Activated naive CD4-positive, alpha-beta T cell treated with anti-CD3 and anti-CD28 coated beads for 36 hours (primary cell): Measurements from ENCODE around the gene MAP3K19. TPM values are rescaled to one million over a fixed set of nuclear protein-coding genes. Genes with fewer than 3 reads are reported as not detected.
A peak's percentile ranks its signal among the peaks of the same experiment; 100 is the strongest.

Experiments
- CTCF ChIA-PET: fragments of 350-600 bp; sonication (Branson Sonifier 250); formaldehyde crosslinking; loops from one replicate; lab custom pipeline; 2021; ENCODE audit warnings: antibody characterized with exemption; lab: Charles Lee
- DNase-seq: peaks from one replicate; pipeline ENCODE4 v3.0.0-alpha.2; 2020
- H3K27ac Mint-ChIP-seq: one replicate; pipeline ENCODE4 v1.8.0; 2021; ENCODE audit warnings: mild to moderate bottlenecking, mixed read lengths
- H3K27me3 Mint-ChIP-seq: one replicate; pipeline ENCODE4 v1.8.0; 2021; ENCODE audit warnings: low read depth, mixed read lengths
- H3K36me3 Mint-ChIP-seq: one replicate; pipeline ENCODE4 v1.8.0; 2021; ENCODE audit warnings: low read depth, mixed read lengths
- H3K4me1 Mint-ChIP-seq: one replicate; pipeline ENCODE4 v1.8.0; 2021; ENCODE audit warnings: low read depth, mixed read lengths
- H3K4me3 Mint-ChIP-seq: one replicate; pipeline ENCODE4 v1.8.0; 2021; ENCODE audit warnings: mild to moderate bottlenecking, moderate library complexity, mixed read lengths
- H3K9me3 Mint-ChIP-seq: one replicate; pipeline ENCODE4 v1.8.0; 2021; ENCODE audit warnings: mixed read lengths
- intact Hi-C: fragments of 100-400 bp; cut with micrococcal nuclease; formaldehyde crosslinking; loops from one replicate; pipeline ENCODE4 v1.15.1; 2023
- total RNA-seq, 2 experiments: library from RNA; stranded (reverse); gene quantifications; one replicate each; pipeline ENCODE4 v1.2.3, GENCODE V29; 2021

Gene MAP3K19
- total RNA-seq, 2 experiments from 2014 or later: not detected

DNA sequence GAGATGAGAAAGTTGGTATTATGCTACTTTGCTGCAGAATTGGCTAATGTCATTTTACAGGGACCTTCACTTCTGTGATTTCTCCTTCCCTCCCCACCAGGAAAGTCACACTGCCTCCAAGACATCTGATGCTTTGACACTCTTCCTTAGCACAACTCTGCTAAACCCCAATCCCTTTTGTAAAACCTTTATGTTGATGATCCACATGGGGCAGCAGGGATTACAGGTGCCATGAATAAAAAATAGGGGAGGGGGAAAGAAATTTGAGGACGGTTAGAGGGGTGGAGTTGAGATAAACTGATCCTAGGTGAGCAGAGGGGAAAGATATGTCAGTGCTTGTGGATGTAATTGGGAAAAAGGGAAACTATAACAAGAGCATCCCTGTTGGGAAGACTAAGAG, 102.3 kb downstream of the MAP3K19 start:
- CTCF ChIA-PET: interaction anchor here (0.6 kb wide), 1 partner anchor 12 kb away, joined by 3 read pairs; no protein-coding TSS in a partner anchor
- intact Hi-C loops: no loop called here
- Mint-ChIP-seq H3K27me3 (no peaks in the 10 kb centered on the region), H3K4me3 (no peak overlapping the region), H3K9me3 (no peaks in the 10 kb centered on the region), H3K4me1 (peaks cover 38% of the 10 kb centered on the region), H3K27ac (peak overlapping the region; percentile 1), H3K36me3 (peaks cover 34% of the 10 kb centered on the region)
- DNase-seq: no peak

DNA sequence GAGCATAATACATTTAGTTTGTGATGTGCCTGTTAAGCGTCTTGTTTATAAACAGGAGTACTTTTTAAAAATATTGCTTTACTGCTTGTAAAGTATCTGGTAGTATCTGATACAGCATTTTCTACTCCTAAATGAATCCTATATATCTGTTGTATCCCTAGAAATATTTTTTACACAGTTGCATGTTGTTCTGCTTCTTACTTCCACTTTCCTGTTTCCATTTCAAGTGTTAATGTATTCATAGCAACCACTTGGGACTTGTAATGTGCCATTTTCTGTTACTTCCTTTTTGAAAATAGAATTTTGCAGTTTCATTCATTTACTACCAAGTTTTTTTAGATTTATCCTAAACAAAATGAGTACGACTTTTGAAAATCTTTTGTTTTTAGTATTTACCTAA, 103.7 kb downstream of the MAP3K19 start:
- Mint-ChIP-seq H3K4me3 (no peak overlapping the region), H3K27ac (no peak overlapping the region), H3K36me3 (peaks cover 38% of the 10 kb centered on the region), H3K9me3 (no peaks in the 10 kb centered on the region), H3K4me1 (peaks cover 32% of the 10 kb centered on the region), H3K27me3 (no peaks in the 10 kb centered on the region)
- DNase-seq: no peak
- CTCF ChIA-PET: no interaction called here
- intact Hi-C loops: no loop called here

DNA sequence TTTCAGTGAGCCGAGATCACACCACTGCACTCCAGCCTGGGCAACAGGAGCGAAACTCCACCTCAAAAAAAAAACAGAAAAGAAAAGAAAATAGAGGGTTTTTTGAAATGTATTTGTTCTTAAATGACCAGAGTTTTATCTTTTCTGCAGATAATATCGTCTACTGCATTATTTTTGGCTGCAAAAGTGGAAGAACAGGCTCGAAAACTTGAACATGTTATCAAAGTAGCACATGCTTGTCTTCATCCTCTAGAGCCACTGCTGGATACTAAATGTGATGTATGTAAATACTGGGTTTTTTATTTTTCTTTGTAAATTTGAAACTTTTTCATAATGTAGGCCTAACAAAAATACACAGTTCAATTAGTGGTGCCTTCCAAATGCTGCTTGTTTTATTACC, 110.6 kb downstream of the MAP3K19 start:
- intact Hi-C loops: no loop called here
- DNase-seq: no peak
- Mint-ChIP-seq H3K36me3 (peaks cover 27% of the 10 kb centered on the region), H3K4me1 (peaks cover 50% of the 10 kb centered on the region), H3K27me3 (no peaks in the 10 kb centered on the region), H3K27ac (no peak overlapping the region), H3K9me3 (no peaks in the 10 kb centered on the region), H3K4me3 (no peak overlapping the region)
- CTCF ChIA-PET: interaction anchor here (0.8 kb wide), 1 partner anchor 14 kb away, joined by 3 read pairs; no protein-coding TSS in a partner anchor

DNA sequence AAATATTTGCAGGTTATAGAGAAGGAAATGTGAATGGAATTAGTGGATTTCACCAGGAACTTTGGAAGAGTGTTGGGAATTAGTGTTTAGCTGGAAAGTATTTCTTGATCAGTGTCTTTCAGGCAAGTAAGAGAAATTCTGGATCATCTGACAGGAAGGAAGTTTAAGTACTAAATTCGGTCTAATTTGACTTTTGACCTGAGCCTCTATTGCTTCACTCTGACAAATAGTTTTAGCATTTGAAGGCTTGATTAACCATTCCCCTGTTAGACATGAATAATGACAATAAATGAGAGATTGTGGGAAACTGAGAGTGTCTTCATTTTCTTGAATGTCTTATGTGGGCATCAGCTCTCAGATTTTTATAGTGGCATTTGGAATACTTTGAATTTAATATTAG, 112.6 kb downstream of the MAP3K19 start:
- intact Hi-C loops: no loop called here
- H3K4me3 Mint-ChIP-seq: no peak overlapping the region
- no peaks in the 10 kb centered on the region for H3K9me3 Mint-ChIP-seq
- DNase-seq: no peak
- no peaks in the 10 kb centered on the region for H3K27me3 Mint-ChIP-seq
- CTCF ChIA-PET: no interaction called here
- H3K4me1 Mint-ChIP-seq: peaks cover 61% of the 10 kb centered on the region
- peaks cover 22% of the 10 kb centered on the region for H3K36me3 Mint-ChIP-seq
- H3K27ac Mint-ChIP-seq: no peak overlapping the region

DNA sequence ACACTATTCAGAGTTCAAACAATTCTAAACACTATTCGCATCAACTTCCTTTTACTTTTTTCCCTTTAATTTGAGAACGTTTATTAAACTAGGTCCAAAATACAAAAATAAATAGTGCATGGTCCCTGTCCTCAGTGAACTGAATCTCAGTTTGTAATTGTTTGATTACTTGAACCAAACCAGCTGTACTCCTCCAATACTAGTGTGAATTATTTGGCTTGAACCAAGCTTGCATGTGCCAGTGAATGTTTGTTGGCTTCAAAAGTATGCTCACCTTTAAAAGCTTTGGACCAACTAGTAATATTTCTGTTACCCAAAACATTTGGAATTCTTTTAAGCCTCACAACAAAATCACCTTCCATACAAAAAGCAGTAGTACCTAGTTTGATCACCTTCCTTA, 113.1 kb downstream of the MAP3K19 start:
- CTCF ChIA-PET: no interaction called here
- Mint-ChIP-seq H3K27ac (no peak overlapping the region), H3K4me1 (peaks cover 60% of the 10 kb centered on the region), H3K27me3 (no peaks in the 10 kb centered on the region), H3K9me3 (no peaks in the 10 kb centered on the region), H3K36me3 (peaks cover 18% of the 10 kb centered on the region), H3K4me3 (no peak overlapping the region)
- intact Hi-C loops: no loop called here
- DNase-seq: no peak

DNA sequence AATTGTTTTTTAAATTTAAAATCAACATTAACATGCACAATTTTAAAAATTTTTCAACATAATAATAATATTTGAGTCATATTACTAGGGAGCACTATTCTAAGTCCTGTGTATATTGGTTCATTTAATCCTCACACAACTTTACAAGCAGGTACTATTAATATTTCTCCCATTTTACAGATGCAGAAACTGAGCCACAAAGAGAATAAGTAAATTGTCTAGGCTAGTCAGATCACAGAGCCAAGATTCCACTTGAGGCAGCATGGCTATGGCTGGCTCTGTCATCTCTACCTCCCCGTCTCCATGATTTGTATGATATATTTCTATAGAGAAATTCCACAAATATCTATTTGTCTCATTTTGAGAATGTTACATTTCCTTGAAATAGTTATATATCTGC, 113.5 kb downstream of the MAP3K19 start:
- Mint-ChIP-seq H3K9me3 (no peaks in the 10 kb centered on the region), H3K27ac (no peak overlapping the region), H3K27me3 (no peaks in the 10 kb centered on the region), H3K4me3 (no peak overlapping the region), H3K36me3 (peaks cover 17% of the 10 kb centered on the region), H3K4me1 (peaks cover 62% of the 10 kb centered on the region)
- intact Hi-C loops: loop anchor here (2.0 kb wide), 1 partner anchor 19 kb away; no protein-coding TSS in a partner anchor
- CTCF ChIA-PET: no interaction called here
- DNase-seq: no peak

DNA sequence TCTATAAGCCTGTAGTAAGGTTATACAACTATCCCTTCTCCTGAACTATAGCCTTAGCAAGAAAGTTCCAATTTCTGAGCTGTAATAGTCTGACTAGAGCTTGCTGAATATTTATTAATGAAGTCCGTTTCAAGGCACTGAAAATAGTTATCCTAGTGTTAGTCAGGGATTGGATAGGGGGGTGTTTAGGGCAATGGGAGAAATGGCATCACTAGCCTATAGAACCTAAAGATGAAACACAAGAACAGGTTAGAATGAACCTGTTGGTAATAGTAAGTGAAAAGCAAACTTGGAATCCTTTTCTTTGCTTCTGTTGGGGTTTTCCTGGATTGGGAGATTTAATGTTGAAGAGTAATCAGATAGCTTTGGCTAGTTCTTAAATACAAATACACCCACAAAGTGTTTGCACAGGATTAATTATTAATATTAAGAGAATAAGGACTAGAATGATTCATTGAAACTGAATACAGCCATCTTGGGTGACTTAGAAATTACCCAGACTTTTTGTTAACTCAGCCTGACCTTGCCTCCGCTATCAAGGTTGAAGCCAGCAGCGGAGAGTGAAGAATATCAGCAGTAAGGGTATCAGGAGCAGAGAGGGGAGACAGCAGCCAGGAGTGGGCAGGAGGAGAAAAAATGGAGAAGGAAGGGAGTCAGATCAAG, 114.3 kb downstream of the MAP3K19 start:
- Mint-ChIP-seq H3K27me3 (no peaks in the 10 kb centered on the region), H3K36me3 (peaks cover 15% of the 10 kb centered on the region), H3K4me1 (peaks cover 63% of the 10 kb centered on the region), H3K9me3 (no peaks in the 10 kb centered on the region), H3K27ac (no peak overlapping the region), H3K4me3 (no peak overlapping the region)
- CTCF ChIA-PET: interaction anchor here (0.8 kb wide), 1 partner anchor 12 kb away, joined by 3 read pairs; no protein-coding TSS in a partner anchor
- DNase-seq: no peak
- intact Hi-C loops: loop anchor here (2.0 kb wide), 1 partner anchor 20 kb away; no protein-coding TSS in a partner anchor

DNA sequence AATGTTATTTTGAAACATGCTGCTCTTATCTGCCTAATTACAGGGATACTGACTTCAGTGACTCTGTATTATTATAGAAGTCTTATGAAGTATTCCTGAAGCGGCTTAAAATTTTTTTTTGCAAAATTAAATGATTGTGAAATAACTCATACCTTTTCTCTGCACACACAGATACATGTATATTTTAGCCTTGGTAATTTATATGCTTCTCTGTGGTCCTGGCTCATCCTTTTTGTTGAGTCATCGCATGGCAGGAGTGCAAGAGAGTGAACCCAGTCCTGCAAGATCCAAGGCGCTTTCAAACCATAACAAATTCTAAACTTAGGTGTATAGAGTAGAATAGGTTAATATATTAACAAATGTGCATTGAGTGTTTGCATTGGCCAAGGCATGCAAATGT, 120.1 kb downstream of the MAP3K19 start:
- Mint-ChIP-seq H3K4me1 (peaks cover 76% of the 10 kb centered on the region), H3K4me3 (no peak overlapping the region), H3K27ac (no peak overlapping the region), H3K9me3 (no peaks in the 10 kb centered on the region), H3K36me3 (peaks cover 21% of the 10 kb centered on the region), H3K27me3 (no peaks in the 10 kb centered on the region)
- no peak for DNase-seq
- intact Hi-C loops: no loop called here
- CTCF ChIA-PET: interaction anchor here (0.6 kb wide), 1 partner anchor 24 kb away, joined by 3 read pairs; no protein-coding TSS in a partner anchor

DNA sequence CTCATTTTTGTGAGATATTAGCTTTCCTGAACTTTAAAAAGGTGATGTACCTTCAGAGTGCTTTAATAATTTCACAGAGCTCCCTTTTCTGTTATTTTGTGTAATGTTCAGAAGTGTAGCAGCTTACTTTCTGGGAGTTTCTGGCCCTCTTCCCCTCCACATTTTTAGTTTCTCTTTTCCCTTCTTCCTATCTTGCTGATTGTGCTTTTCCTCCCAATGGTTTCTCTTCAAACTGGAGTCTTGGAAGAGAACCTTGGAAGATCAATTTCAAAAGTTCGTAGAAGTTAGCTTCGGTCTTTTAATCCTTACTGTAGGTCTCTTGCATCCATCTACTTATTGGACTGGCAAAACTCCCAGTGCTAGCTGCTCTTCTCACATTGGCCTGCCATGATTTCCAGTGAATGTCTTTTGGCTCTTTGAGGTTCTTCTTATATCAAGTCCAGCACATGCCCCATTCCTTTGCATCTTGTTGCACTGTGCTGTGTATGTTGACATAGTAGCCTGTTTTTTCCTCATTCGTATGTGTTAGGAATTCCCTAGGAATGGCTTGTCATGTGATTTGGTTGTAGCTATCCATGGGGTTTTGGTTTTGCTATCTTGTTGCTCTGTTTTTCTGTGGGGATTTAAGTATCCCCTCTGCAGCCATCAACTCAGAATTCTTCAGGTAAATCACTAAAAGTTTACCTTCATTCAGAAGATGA, 120.9 kb downstream of the MAP3K19 start:
- Mint-ChIP-seq H3K4me1 (peaks cover 76% of the 10 kb centered on the region), H3K36me3 (peaks cover 23% of the 10 kb centered on the region), H3K4me3 (no peak overlapping the region), H3K27me3 (no peaks in the 10 kb centered on the region), H3K27ac (peak overlapping the region; percentile 50), H3K9me3 (no peaks in the 10 kb centered on the region)
- intact Hi-C loops: no loop called here
- no peak for DNase-seq
- CTCF ChIA-PET: interaction anchor here (0.6 kb wide), 2 partner anchors 15 to 24 kb away, joined by 3 read pairs; no protein-coding TSS in a partner anchor

DNA sequence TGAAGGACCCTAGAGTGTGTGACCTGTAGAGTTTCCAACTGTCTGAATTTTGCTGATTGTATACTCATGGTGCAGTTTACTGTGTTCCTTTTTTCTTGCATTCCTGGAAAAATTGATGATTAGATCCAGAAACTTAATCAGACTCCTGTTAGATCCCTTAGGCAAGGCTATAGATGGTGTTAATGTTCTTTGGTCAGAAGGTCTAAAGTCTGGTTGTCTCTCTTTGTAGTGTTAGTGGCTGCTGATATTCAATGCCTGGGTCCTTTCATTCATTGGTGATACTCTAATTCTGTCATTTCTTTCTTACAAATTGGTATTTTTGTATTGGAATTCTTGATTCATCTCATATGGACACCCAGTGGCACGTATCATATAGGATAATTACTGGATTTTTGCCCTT, 122.3 kb downstream of the MAP3K19 start:
- peaks cover 18% of the 10 kb centered on the region for H3K36me3 Mint-ChIP-seq
- no peak overlapping the region for H3K27ac Mint-ChIP-seq
- no peaks in the 10 kb centered on the region for H3K27me3 Mint-ChIP-seq
- no peak overlapping the region for H3K4me3 Mint-ChIP-seq
- CTCF ChIA-PET: no interaction called here
- DNase-seq: no peak
- no peaks in the 10 kb centered on the region for H3K9me3 Mint-ChIP-seq
- intact Hi-C loops: no loop called here
- peaks cover 69% of the 10 kb centered on the region for H3K4me1 Mint-ChIP-seq

DNA sequence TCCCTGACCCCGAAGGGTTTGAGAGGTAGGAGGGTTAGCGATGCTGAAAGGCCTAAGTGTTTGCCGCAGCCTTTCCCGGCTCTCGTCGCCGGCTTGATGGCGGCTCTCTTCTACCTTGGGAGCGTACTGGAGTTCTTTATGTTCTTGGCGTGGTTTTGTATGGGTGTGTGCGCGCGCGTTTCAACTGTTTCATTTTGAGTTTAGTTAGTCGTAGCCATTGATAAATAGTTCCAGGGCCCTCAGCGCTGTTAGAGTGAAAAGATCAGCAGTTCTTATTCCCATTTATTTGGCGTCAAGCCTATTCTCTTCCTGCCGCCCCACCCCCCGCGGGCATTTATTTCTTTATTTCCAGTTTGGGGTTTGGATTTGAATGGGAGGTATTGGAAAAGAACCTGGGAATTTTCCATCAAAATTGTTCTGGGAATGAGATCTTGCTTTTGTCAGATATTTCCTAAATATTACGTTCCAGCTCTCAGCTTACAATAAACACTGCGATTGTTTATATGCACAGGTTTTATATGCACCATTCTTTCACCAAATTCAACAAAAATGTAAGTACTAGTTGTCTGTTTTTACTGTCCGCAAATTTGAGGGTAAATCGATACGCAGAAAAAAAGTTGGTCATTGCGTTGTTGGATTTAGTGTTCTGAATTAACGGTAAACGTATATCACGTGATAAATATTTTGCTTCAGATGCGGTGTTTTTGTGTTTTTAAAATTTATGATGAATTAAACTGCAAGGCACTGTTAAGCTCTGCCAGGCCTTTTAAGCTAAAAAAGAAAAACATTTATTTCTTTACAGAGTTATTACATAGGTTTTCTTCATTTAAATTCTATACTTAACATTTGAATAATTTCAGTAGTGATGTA, 127.7 kb downstream of the MAP3K19 start:
- intact Hi-C loops: loop anchor here (2.0 to 5.0 kb wide), 4 partner anchors 251 to 747 kb away; no protein-coding TSS in a partner anchor
- Mint-ChIP-seq H3K36me3 (peaks cover 13% of the 10 kb centered on the region), H3K27me3 (no peaks in the 10 kb centered on the region), H3K27ac (peak overlapping the region; percentile 98), H3K9me3 (no peaks in the 10 kb centered on the region), H3K4me1 (peaks cover 32% of the 10 kb centered on the region), H3K4me3 (peak overlapping the region; percentile 95)
- CTCF ChIA-PET: no interaction called here
- DNase-seq: peak; percentile 63
